Stimulated activated memory B cell treated with anti-CD40 and anti-IgM and Interleukin-4, amounts not matched to agents 10 μg/mL and 1 μg/mL and 100 μg/mL, for 72 hours (primary cell): ENCODE data around the gene PHACTR1.
"Not testable (repeated sequence)": the region's sequence is repeated elsewhere in the genome, so short reads cannot be mapped to it uniquely, and the experiment has no call there.

ENCODE experiments used
- ATAC-seq: fragments of 150-1000 bp; cut with Tn5 transposase; 2 replicates; pipeline ENCODE4 v1.10.0; 2021
- H3K27ac Mint-ChIP-seq: one replicate; pipeline ENCODE4 v1.8.0; 2022; ENCODE audit warnings: mild to moderate bottlenecking, mixed read lengths
- H3K27me3 Mint-ChIP-seq: one replicate; pipeline ENCODE4 v1.8.0; 2022; ENCODE audit warnings: mixed read lengths
- H3K36me3 Mint-ChIP-seq: one replicate; pipeline ENCODE4 v1.8.0; 2022; ENCODE audit warnings: mixed read lengths
- H3K4me1 Mint-ChIP-seq: one replicate; pipeline ENCODE4 v1.8.0; 2022; ENCODE audit warnings: mixed read lengths
- H3K4me3 Mint-ChIP-seq: one replicate; pipeline ENCODE4 v1.8.0; 2022; ENCODE audit warnings: mild to moderate bottlenecking, moderate library complexity, mixed read lengths
- H3K9me3 Mint-ChIP-seq: one replicate; pipeline ENCODE4 v1.8.0; 2022; ENCODE audit warnings: mixed read lengths

PHACTR1 gene

DNA sequence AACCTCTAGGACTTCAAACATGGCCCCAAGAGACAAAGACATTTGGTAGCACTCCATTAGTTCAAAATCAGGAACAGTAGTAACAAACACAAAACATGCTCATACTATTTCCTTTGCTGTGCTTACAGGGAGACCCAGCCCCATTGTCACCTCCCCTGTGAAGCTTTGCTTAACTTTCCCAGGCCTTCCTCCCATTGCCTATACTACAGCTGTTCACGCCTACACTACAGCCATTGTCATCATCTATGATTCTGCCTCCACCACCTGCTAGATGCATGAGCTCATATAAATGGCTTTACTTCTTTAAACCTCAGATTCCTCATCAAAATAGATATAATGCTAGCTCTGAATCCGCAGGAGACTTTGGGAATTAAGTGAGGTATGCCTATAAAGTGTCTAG lies 8.7 kb downstream of the PHACTR1 start:
- Mint-ChIP-seq H3K9me3 (no peaks in the 10 kb centered on the region), H3K36me3 (no peaks in the 10 kb centered on the region), H3K4me1 (no peaks in the 10 kb centered on the region), H3K27me3 (peaks cover 17% of the 10 kb centered on the region), H3K4me3 (no peak overlapping the region), H3K27ac (no peak overlapping the region)
- no peak for ATAC-seq

GRCh38 chr6:12729467-12729866 lies 12.9 kb downstream of the PHACTR1 start:
- H3K27me3 Mint-ChIP-seq: peaks cover 17% of the 10 kb centered on the region
- no peak overlapping the region for H3K4me3 Mint-ChIP-seq
- H3K36me3 Mint-ChIP-seq: no peaks in the 10 kb centered on the region
- no peaks in the 10 kb centered on the region for H3K4me1 Mint-ChIP-seq
- peaks cover under 1% of the 10 kb centered on the region for H3K9me3 Mint-ChIP-seq
- H3K27ac Mint-ChIP-seq: no peak overlapping the region
- ATAC-seq: no peak

GRCh38 chr6:12730809-12731208 lies 14.2 kb downstream of the PHACTR1 start:
- not testable (repeated sequence) for H3K4me3 Mint-ChIP-seq, ATAC-seq, H3K36me3 Mint-ChIP-seq, H3K27ac Mint-ChIP-seq, H3K9me3 Mint-ChIP-seq, H3K4me1 Mint-ChIP-seq
- H3K27me3 Mint-ChIP-seq: peaks cover 17% of the 10 kb centered on the region

DNA sequence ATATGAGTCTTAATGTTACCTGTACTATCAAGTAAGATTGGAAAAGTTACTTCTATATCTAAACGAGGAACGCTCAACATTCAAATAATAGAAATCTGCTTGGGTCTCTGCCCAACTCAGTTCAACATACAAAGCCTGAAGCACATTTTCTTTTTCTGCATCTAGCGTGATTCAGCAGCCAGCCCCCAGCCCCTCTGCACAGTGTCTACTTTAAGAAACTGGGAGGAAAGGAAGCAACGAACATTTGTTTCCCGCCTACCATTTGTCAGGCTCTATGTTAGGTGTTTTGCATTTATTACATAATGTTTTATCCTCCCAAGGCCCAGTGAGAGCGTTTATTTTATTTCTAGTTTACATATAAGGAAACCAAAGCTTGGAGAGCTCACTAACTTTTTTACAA lies 17.3 kb downstream of the PHACTR1 start:
- no peaks in the 10 kb centered on the region for H3K27me3 Mint-ChIP-seq

GRCh38 chr6:12735786-12736185 lies 19.2 kb downstream of the PHACTR1 start:
- Mint-ChIP-seq H3K4me3 (no peak overlapping the region), H3K4me1 (no peaks in the 10 kb centered on the region), H3K27ac (no peak overlapping the region), H3K36me3 (no peaks in the 10 kb centered on the region), H3K9me3 (peaks cover 8% of the 10 kb centered on the region), H3K27me3 (peaks cover 7% of the 10 kb centered on the region)
- ATAC-seq: no peak

More for the DNA sequence above, 17.3 kb downstream of the PHACTR1 start:
- Mint-ChIP-seq H3K4me3 (no peak overlapping the region), H3K27ac (no peak overlapping the region), H3K36me3 (no peaks in the 10 kb centered on the region), H3K9me3 (peaks cover 8% of the 10 kb centered on the region), H3K4me1 (no peaks in the 10 kb centered on the region)
- ATAC-seq: no peak

DNA sequence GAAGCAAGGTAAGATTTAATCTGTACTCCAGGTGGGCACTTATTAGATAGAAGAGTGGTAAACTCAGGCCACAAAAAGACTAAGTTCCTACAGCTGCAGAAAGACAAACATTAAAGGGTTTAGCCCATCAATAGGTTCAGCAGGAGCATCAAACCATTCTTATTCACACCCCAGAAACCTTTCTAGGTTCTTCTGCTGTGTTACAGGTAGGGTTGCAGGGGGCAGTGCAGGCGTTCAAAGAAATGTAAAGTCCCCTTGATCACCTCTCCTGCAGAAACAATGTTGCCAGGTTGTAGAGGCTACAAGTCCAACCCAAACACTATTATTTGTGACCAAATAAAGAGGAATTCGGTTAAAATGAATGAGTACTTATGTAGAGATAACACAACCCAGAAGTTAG lies 31.8 kb downstream of the PHACTR1 start:
- no peaks in the 10 kb centered on the region for H3K4me1 Mint-ChIP-seq
- peaks cover 68% of the 10 kb centered on the region for H3K27me3 Mint-ChIP-seq
- H3K27ac Mint-ChIP-seq: no peak overlapping the region
- H3K36me3 Mint-ChIP-seq: no peaks in the 10 kb centered on the region
- H3K9me3 Mint-ChIP-seq: peaks cover 14% of the 10 kb centered on the region
- no peak overlapping the region for H3K4me3 Mint-ChIP-seq
- no peak for ATAC-seq

DNA sequence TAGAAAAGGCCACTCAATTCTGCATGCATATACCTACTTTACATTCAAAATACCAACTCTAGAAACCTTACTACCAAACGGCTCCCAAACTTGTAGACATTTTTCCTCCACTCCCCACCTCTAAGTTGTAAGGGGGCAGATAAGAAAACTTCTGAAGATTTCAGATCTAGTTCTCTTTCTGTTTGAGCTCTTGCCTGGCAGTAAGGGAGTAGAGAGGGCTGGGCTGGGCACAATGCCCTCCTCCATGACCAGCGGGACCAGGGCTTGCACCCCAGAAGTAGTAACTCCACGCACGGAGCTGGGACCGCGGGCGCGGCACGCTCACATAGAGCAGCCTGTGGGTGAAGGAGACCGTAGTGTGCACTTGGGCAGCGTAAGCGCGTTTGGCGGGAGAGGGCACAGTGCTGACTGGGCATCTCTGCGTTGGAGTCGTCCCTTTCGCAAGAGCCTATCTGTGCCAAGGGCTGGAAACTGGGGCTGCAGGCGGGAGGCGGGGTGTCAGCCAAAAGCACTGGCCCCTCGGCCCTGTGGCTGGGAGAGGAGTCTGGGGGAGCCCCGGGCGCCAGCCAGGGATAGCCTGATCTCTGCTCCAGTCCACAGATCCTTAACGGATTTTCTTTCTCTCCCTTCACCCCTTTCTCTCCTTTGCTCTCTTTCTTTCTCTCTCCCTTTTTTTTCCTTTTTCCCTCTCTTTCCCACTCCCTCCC lies 32.4 kb downstream of the PHACTR1 start:
- H3K4me3 Mint-ChIP-seq: no peak overlapping the region
- H3K36me3 Mint-ChIP-seq: no peaks in the 10 kb centered on the region

DNA sequence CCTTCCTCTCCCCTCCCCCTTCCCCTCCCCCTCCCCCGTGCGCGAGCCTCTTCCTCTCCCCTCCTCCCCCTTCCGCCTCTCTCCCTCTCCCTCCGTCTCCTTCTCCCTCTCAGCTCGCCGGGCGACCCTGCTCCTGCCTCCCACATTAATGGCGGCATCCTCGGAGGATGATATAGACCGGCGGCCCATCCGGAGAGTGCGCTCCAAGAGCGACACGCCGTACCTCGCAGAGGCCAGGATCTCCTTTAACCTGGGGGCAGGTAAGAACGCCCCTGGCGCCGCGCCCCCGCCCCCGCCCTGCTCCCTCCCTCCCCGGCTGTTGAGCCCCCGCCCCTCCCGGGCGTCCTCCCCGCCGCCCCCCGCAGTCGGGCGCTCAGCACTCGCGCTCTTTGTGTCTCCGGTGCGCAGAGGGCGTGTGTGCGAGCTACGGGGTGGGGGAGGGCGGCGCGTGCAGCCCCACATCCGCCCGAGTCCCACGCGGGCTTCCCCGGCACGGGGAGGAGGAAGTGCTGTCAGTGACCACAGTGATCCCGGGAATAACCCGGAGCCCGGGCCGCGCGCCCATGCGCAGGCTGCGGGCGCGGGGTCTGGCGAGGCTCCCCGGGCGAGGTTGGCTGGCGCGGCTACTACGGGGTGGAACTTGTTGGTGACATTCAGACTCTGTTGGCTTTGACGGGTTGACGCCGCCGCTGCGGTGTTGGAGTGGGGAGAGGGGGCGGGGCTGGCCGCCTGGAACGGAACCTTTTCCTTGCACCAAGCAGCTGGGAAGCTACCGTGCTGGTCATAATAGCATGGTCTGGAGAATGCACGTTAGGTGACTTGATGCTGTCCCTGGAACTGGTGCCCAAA lies 33.2 kb downstream of the PHACTR1 start:
- Mint-ChIP-seq H3K27ac (no peak overlapping the region), H3K36me3 (no peaks in the 10 kb centered on the region), H3K4me1 (no peaks in the 10 kb centered on the region), H3K4me3 (no peak overlapping the region), H3K27me3 (peaks cover 68% of the 10 kb centered on the region), H3K9me3 (peaks cover 14% of the 10 kb centered on the region)
- no peak for ATAC-seq

More for the DNA sequence above, 32.4 kb downstream of the PHACTR1 start:
- Mint-ChIP-seq H3K27ac (no peak overlapping the region), H3K9me3 (peaks cover 14% of the 10 kb centered on the region), H3K27me3 (peaks cover 68% of the 10 kb centered on the region), H3K4me1 (no peaks in the 10 kb centered on the region)
- ATAC-seq: no peak

DNA sequence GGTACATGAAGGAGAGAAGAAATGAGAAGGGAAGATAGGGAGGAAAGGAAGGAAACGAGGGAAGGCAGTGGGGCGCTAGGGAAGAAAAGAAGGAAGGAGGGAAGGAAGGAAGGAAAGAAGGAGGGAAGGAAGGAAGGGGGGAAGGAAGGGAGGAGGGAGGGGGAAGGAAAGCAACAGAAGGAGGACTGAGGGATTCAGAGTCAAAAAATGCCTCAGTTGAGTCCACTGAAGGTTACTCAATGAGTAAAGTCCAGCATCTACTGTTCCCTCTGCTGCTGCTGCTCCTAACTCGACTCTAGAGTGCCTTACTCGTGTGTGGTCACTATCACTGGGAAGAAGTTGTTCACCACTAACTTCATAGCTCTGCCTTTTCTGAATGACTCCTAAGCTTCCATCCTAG lies 33.8 kb downstream of the PHACTR1 start:
- Mint-ChIP-seq H3K27ac (no peak overlapping the region), H3K36me3 (no peaks in the 10 kb centered on the region), H3K9me3 (peaks cover 9% of the 10 kb centered on the region), H3K4me1 (no peaks in the 10 kb centered on the region), H3K4me3 (no peak overlapping the region), H3K27me3 (peaks cover 67% of the 10 kb centered on the region)
- ATAC-seq: no peak

DNA sequence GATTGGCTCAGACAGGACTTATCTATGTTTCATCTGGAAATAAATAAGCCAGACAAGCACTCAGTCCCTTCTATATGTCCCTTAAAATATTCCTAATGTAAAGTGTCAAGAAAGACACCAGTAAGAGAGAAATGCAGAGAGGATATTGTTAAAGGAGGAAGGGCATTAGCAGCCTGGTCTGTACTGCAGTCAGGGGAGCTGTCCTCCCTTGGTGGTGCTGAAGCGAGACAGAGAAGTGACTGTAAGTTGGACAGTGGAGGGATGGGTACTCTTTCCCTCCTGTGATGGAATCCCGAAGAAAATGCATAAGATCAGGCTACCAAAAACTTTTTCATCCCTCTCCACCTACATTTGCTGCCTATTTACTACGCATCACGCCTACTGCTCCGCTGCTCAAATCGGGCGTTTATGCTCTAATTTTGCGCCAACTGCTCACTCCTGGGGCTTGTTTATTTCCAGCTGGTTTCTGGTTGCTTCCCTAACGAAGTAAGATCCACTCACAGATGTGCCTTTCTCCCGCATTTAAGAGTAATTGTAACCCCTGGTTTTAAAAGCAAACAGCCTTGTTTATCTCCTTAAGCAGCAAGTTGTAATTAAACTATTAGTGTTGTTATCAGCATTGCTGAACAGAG lies 35.2 kb downstream of the PHACTR1 start:
- Mint-ChIP-seq H3K4me3 (no peak overlapping the region), H3K4me1 (no peaks in the 10 kb centered on the region), H3K36me3 (no peaks in the 10 kb centered on the region), H3K27ac (no peak overlapping the region), H3K9me3 (peaks cover 6% of the 10 kb centered on the region), H3K27me3 (peaks cover 60% of the 10 kb centered on the region)
- ATAC-seq: no peak

DNA sequence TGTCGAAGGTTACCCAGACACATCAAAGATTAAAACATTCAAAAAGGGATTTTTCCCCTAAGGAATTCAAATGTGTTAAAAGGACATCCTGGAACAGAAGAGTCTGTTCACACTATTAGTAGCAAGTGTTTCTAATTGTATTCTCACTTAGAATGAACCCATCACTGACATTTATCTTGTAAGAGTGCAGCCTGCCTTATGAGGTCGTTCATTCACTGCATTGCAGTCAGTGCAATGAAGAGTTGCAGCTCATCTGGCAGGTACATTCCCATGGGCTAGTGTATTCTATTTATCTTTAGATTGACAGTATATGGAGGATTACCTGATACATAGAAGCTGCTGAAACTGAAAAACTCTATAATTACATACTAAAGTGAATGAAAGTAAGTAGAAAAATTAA lies 36.5 kb downstream of the PHACTR1 start:
- H3K36me3 Mint-ChIP-seq: no peaks in the 10 kb centered on the region
- H3K4me1 Mint-ChIP-seq: no peaks in the 10 kb centered on the region
- H3K27ac Mint-ChIP-seq: no peak overlapping the region
- H3K27me3 Mint-ChIP-seq: peaks cover 60% of the 10 kb centered on the region
- H3K4me3 Mint-ChIP-seq: no peak overlapping the region
- no peak for ATAC-seq
- H3K9me3 Mint-ChIP-seq: peaks cover 9% of the 10 kb centered on the region

- no peak for ATAC-seq
- Mint-ChIP-seq H3K4me3 (no peak overlapping the region), H3K4me1 (no peaks in the 10 kb centered on the region), H3K27me3 (peaks cover 28% of the 10 kb centered on the region), H3K27ac (no peak overlapping the region), H3K9me3 (peaks cover 3% of the 10 kb centered on the region), H3K36me3 (no peaks in the 10 kb centered on the region)
These were observed 43.7 kb downstream of the PHACTR1 start for GRCh38 chr6:12760226-12760625.

DNA sequence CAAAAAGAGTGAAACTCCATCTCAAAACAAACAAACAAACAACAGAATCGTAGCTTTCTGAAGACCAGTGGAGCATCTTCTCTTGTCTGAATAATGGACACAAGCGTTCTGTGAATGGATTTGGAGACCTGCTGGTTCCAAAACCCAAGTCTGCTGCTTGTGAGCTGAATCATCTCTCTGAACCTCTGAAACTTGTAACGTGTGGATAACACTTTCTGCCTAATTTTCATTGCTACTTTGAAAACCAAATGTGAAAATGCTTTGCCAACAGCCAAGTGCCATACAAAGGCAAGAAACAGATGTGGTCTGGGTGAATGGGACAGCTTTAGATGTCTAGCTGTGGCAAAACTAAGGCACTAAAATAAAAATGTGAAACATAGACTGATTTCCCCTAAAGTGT lies 44.3 kb downstream of the PHACTR1 start:
- Mint-ChIP-seq H3K27ac (no peak overlapping the region), H3K9me3 (peaks cover 3% of the 10 kb centered on the region), H3K27me3 (peaks cover 28% of the 10 kb centered on the region), H3K36me3 (no peaks in the 10 kb centered on the region), H3K4me1 (no peaks in the 10 kb centered on the region), H3K4me3 (no peak overlapping the region)
- ATAC-seq: no peak

GRCh38 chr6:12761376-12762115 lies 45.0 kb downstream of the PHACTR1 start:
- H3K27me3 Mint-ChIP-seq: peaks cover 26% of the 10 kb centered on the region
- no peak overlapping the region for H3K27ac Mint-ChIP-seq
- H3K4me1 Mint-ChIP-seq: no peaks in the 10 kb centered on the region
- ATAC-seq: no peak
- no peaks in the 10 kb centered on the region for H3K36me3 Mint-ChIP-seq
- H3K4me3 Mint-ChIP-seq: no peak overlapping the region
- H3K9me3 Mint-ChIP-seq: peaks cover 3% of the 10 kb centered on the region
